SH-SY5Y (cell line): ENCODE data around the gene SYT3.

ENCODE experiments used
- GATA2 ChIP-seq: IDR thresholded peaks from 2 replicates; pipeline ENCODE4 v1.6.1; 2011; ENCODE audit warnings: mild to moderate bottlenecking, low read depth, low read length
- GATA3 ChIP-seq: IDR thresholded peaks from 2 replicates; pipeline ENCODE4 v1.6.1; 2011; ENCODE audit warnings: low read depth, mild to moderate bottlenecking, low read length, moderate library complexity

The SYT3 gene, protein sequence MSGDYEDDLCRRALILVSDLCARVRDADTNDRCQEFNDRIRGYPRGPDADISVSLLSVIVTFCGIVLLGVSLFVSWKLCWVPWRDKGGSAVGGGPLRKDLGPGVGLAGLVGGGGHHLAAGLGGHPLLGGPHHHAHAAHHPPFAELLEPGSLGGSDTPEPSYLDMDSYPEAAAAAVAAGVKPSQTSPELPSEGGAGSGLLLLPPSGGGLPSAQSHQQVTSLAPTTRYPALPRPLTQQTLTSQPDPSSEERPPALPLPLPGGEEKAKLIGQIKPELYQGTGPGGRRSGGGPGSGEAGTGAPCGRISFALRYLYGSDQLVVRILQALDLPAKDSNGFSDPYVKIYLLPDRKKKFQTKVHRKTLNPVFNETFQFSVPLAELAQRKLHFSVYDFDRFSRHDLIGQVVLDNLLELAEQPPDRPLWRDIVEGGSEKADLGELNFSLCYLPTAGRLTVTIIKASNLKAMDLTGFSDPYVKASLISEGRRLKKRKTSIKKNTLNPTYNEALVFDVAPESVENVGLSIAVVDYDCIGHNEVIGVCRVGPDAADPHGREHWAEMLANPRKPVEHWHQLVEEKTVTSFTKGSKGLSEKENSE

DNA sequence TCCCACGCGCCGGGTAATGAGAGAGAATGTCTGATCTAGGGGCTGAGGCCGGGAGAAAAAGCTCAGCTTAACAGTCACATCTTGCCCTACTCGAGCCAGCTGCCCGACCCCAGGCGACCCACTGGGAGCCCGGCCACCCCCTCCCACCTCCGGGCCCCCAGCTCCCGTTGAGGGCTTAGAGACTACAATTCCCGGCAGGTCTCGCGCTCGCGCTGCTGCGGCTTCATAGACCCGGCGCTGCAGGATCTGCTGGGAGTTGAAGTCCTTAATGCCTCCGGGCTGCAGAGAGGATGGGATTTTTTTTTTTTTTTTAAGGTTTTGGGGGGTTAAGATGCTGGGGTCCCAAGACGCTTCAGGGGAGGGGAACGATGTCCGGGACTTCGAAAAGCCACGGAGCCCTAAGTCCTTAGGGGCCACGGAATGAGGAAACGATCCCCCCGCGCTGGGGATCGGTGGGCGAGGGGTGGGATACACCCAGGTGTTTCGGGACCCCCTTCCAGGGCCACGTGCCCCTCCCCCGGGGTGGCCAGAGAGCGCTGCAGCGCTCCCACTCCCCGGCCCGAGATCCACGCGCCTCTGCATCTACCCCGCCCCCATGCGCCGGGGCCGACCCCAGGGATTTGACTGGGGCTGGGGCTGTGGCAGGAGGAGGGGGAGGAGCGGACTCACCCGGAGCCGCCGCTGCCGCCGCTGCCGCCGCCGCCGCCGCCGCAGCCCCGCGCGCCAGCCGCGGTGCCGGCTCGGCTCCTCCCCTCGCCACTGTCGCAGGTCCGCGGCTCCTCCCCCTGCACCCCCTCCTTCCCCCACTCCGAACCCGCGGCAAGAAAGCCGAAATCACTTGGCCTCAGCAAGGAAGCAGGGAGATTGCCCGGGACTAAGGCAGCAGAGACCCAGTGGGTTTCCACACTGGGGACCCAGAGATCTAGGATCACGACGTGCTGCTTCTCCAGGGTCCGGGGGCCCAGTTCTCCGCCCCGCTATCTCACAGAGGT, at the start of gene SYT3:
Gene SYT3 (minus strand): TSS at position 761 of the 992 bp plus-strand sequence. CDS start 2,470 bp downstream, outside the sequence.
- no peak for TF ChIP-seq GATA3
- no peak for TF ChIP-seq GATA2

DNA sequence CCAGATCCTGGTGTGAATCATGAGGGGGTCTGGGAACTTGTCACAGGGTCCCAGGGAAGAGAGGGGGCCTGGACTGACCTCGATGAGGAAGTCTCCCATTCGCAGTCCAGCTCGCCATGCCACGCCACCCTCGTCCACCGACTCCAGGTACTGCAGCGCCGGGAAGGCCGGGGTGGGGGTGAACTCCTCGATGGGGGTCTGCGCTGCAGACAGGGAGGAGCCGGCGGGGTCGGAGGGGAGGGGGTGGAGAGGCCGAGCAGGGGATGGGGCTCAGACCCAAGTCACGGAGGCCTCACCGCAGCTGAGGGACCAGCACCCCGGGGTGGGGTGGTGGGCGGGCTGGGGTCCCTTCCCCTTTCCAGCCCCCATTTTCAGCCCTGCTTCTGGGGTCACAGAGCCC, 49.1 kb upstream of the SYT3 start:
- no peak for TF ChIP-seq GATA2
- no peak for TF ChIP-seq GATA3

DNA sequence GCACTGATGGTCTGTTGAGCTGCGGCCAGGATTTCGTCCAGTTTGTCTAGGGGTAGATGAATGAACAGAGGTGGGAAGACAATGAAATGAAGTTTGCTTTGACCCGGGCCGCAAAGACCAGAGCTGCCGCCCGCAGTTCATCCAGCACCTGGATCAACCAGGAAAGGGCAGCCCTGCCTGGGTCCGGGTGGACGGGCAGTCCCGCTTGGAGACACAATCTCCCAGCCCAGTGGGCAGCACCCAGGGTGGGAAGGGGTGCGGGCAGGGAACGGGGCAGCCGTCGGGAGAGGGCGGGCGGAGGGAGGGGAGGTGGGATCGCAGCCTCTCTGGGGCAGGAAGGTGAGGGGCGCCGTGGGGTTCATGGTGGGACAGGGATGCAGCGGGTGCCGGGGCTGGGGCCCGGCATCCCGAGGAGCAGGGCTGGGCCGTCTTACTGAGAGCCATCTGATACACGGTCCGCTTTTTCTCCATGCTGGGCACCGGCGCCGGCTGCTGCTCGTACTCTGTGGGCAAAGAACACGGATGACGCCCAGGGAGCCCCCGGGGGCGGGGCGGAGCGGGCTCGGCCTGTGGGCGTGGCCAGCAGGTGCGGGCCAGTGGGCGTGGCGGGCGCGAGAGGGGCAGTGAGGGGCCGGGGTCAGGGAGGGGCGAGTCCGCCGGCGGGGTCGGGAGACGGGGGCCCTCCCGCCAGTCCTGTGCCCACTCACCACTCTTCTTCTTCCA, 46.8 kb upstream of the SYT3 start:
- TF ChIP-seq GATA2, result no peak
- no peak for TF ChIP-seq GATA3

DNA sequence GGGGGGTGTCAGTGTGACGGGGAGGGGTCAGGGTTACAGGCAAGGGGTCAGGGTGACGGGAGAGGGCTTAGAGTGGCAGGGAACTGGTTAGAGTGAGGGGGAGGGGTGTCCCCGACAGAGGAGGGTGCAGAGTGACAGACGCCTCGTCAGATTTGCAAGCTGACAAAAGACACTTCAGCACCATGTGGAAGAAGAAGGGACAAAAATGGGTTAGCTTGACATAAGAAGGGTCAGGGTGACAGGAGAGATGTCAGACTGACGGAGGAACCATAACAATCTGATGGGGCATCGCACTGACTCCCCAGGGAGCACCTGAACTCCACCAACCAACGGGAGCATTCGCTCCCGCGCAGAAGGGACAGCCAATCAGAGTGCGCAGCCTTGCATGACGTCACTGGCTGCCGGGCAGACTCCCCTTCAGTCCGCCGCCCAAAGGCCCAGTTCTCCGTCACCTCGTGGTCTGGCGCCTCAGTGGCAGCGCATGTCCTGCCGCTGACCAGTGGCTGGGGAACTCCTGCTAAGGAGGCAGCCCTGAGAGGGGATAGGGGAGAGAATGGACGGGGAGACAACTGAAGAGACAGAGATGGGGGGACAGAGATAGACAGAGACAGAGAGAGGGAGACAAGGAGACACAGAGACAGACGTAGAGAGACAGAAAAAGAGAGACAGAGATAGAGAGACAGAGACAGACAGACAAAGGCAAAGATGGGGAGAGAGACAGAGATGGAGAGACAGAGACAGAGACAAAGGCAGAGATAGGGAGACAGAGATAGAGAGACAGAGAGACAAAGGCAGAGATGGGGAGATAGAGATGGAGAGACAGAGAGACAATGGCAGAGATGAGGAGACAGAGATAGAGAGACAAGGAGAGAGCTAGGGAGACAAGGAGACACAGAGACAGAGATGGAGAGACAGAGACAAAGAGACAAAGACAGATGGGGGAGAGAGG, 39.8 kb upstream of the SYT3 start:
- TF ChIP-seq GATA2 (no peak), GATA3 (no peak)

DNA sequence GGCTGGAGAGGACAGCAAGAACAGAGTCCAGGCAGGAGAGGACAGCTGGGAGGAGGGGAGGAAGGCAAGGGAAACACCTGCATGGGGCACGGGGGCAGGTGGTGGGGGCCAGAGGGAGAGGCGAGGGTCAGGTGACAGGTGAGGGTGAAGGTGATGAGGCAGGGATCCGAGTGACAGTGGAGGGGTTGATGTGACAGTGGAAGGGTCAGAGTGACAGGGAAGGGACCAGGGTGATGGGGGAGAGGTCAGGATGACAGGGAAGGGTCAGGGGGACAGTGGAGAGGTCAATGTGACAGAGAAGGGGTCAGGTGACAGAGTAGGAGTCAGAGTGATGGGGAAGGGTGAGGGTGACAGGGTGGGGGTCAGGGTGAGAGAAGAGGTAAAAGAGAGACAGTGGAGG, 38.6 kb upstream of the SYT3 start:
- TF ChIP-seq GATA2, result no peak
- TF ChIP-seq GATA3, result no peak

DNA sequence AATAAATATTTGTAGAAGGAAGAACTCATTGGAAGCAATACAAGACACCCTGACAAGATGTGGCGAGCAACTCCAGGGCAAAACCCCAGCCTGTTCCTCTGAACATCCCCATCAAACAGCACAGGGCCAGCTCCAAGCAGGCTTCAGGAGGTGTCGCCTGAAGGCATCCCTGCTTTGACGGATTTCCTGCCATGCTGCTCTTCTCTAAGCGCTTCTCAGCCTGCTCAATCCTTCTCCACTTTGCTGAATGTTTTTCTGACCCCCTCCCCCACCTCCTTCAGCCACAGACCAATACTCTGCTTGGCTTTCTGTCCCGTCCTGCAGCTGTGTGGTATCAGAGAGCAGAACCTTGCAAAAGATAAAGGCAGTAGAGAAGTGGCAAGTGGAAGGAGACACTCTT, 38.0 kb upstream of the SYT3 start:
- TF ChIP-seq GATA3 (no peak), GATA2 (no peak)

DNA sequence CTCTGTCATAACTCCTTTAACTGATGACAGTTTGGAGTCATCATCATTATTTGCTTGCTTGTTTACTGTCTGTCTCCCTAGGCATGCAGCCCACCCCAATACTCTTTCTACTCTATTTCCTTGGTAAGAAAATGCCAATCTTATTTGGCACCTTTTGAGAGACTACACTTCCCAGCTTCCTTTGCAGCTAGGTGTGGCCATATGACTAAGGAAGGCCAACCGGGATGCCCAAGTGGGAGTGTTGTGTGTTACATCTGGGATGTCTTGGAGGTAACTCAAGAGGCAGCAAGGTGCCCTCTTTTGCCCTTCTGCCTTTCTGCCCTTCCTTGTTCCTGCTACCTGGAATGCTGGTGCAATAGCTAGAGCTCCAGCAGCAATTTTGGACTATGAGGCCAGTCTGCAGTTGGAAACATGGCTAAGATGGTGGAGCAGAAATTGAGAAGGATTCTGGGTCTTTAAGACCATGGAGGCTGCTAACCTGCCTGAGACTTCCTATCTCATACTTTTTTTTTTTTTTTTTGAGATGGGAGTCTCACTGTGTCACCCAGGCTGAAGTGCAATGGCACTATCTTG, 37.0 kb upstream of the SYT3 start:
- TF ChIP-seq GATA2, result no peak
- no peak for TF ChIP-seq GATA3

DNA sequence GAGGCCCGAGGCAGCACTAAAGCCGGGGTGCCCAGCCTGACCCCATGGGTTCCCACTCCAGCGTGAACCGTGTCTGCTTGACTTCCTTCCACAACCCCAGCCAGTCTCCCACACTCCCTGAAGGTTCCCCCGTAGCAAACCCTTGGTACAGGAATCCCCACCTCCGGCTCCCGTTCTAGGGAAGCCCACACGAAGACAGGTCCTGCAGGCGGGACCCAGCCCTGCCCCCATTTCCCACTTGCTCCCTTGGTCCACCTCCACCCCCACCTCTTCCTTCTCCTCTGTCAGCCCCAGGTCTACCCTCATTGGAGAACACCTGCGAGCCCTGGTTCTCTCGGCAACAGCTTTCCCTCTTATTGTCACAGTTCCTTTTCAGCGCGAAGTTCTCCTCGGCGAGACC, 33.4 kb upstream of the SYT3 start:
- TF ChIP-seq GATA2 (no peak), GATA3 (no peak)

DNA sequence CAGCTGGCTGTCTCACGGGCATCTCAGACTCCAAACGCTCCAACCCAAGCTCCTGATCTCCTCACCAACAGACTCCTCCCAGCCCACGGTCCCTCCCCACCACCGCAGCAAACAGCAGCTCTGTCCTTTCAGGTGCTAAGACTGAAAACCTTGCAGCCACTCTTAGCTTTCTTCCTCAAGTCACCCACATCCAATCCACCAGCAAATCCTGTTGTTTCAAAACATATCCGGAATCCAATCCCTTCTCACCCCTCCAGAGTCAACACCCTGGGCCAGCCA, 30.4 kb upstream of the SYT3 start:
- TF ChIP-seq GATA3 (no peak), GATA2 (no peak)

DNA sequence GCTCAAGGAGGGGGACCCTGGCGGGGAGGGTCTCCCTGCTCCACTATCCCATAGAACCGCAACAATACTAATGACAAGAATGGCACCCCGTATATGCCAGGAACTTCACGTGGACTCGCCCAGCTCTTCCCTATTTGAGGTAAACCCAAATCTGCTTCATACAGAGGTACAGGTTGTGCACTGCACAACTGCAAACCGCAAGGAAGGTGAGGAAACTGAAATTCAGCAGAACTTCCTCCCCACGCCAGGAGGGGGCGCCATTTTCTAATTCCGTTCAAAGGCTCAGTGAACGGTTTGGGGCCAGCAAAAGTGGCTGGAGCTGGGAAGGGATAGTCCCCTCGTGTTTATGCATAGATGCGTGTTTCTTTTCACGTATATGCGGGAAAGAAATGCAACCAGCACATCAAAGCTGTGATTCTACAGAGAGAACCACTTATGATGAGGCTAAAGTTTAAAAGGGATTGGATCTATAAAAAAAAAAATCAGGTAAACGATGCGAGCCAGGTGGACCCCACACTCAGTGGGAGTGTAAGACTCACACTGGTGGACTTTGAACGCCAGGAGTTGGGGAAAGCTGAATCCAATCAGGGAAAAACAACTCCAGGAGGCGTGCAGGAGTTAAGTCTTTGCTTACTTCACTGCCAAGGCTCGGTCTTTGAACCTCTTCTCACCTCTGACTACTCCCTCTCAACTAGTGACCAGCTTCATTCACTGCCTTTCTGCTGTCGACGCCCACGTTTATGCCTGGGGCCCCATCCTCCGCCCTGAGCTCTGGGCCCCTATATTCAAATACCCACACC, 29.8 kb upstream of the SYT3 start:
- TF ChIP-seq GATA3 (no peak), GATA2 (no peak)

DNA sequence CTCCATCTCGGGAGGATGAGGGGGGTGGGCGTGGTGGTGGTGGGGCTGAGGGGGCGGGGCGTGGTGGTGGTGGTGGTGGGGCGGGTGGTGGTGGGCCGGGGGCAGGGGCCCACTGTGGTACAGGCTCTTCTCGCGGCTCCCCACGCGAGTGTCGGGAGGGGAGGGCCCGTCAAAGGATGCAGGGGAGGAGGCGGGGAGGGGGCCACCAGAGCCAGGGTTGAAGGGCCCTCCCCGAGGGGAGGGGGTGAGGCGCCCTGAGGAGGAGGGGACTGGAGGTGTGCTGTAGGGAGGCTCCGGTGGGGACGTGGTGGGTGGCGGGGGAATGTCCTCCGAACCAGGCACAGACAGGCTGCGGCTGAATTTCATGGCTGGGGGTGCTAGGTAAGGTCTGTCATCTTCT, 29.2 kb upstream of the SYT3 start:
- TF ChIP-seq GATA2, result no peak
- TF ChIP-seq GATA3, result no peak

DNA sequence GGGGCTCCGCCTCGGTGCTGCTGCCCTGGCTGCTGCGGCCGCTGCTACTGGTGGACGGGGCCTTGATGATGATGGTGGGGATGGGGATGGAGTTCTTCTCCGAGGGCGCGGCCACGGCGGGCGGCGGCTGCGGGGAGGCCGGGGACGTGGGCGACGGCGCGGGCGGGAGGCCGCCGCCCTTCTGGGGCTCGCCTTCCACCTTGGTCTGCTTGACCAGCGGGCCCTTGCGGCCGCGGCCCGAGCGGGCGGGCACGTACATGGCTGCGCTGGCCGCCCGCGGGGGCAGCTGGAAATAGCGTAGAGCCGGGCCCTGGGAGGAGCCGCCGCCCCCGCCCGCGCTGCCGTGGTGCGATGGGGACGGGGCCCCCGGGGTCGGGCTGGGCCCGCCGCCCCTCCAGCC, 28.7 kb upstream of the SYT3 start:
- TF ChIP-seq GATA3 (no peak), GATA2 (no peak)

DNA sequence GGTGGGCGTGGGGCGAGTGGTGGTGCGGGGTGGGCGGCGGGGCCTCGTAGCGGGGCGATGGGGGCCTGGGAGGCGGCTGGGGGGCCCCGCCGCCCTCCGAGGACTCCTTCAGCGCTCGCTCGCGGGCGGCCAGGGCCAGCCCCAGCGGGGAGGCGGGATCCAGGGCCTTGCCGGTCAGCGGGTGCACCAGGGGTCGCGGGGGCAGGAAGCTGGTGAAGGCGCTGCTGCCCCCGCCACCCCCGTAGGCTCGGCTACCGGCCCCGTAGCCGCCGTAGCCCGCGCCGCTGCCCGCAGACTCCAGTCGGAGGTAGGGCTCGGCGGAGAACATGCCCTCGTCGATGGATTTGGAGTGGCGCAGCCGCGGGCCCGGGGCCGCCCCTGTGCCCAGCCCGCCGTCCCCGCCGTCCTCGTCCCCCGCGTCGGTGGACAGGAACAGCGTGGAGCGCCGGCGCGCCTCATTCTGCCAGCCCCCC, 28.1 kb upstream of the SYT3 start:
- TF ChIP-seq GATA2 (no peak), GATA3 (no peak)
